HG03108 (cell line): ENCODE results near the gene ULK2.
"Not testable (repeated sequence)": the region's sequence is repeated elsewhere in the genome, so short reads cannot be mapped to it uniquely, and the experiment has no call there.

Experiments used
- ATAC-seq: cut with Tn5 transposase; IDR thresholded peaks from one replicate; pipeline ENCODE4 v1.9.1; 2021; ENCODE audit warnings: moderate library complexity; ENCODE audit not compliant: unreplicated experiment

Gene ULK2

DNA sequence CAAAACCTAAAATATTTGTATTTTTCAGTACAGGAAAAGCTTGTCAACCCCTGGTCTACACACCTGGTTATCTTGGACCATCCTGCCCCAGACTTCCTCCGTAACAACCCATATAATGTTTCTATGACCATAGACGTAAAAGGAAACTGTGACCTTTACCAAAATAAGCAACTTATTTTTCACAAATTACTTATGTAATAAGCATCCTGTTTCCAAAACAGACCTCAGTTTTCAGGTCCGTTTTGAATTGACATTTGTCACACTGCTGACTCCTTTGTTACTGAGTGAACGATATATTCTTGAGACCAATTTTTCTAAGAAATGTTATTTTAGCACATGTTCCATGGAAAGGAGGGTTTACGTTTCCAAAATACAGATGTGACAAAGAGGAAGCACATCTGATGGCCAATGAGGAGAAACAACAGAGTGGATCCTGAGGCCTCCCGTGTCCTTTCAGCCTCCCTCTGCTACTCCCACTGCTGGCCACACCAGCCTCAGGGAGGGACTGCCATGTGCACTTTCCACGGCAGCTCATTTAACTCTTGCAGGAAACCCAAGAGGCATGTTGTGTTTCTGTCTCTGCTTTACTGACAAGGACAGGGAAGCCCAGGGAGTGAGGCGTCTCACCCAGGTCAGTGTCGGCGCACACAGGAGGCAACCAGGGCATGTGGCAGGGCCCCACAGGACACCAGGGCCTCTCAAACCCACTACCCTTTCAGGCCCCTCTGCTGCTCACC is 99.5 kb downstream of the ULK2 start:
- ATAC-seq = no peak

DNA sequence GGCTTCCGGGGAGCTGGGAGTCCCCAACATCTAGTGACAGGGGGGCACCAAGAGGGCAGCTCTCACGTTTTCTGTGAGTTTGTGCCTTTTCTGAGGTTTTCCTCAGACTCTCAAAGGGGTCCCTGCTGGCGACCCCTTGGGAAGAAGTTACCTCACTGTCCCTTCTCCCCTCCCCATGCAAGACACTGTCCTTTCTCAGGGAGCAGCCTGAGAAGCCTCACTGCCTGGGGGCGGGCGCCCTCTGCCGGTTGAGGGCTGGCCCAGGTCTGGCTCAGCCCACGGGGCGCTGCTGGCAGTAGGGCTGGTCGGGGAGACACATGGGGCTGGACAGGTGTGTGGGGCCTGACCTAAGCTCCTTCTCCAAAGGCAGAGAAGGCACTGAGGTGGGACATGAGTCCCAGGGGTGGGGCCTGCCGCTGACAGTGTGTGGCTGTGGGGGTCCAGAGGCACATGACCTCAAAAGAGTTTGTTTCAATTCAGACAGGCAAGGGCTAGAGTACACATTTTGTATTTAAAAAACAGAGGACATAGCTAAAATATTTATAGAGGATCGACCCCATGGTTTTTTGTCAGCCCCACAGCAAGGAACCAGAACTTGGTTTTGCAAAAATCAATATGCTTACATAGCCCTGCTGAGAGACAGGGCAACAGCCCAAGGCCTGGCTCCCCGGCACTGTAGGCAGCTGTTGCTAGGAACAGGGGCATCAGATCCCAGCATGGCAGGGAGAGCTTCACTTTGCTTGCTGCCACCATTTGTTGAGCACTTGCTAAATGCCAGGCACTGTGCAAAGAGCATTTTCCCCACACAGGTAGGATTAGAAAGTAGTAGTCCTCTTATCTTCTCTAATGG is 101.1 kb downstream of the ULK2 start:
- peak; percentile 57 for ATAC-seq

DNA sequence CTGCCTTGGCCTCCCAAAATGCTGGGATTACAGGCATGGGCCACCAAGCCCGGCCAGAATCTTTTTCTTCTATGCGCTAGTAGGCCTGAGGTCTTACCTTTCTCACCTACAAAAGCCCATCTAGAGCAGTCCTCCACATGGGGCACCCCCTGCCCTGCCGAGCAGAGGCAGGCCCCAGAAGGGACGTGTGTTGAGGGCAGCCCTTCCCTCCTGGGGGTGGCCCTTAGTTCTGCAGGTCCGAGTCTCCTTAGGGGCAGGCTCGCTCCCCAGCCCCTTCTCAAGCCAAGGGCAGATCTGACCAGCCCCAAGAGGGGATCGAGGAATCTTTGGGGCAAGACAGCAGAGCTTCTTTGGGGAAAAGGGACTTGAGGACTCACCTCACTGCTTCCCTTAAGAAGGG is 101.7 kb downstream of the ULK2 start:
- no peak for ATAC-seq

DNA sequence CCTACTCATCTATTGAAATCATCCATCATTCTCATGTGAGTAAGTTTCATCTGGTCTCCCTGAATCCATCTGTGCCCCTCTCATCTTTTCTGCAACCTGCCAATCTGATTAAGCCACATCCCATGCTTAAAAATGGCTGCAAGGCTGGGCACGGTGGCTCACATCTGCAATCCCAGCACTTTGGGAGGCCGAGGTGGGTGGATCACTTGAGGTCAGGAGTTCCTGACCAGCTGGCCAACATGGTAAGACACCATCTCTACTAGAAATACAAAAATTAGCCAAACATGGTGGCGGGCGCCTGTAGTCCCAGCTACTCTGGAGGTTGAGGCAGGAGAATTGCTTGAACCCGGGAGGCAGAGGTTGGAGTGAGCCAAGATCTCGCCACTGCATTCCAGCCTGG is 103.7 kb downstream of the ULK2 start:
- ATAC-seq = not testable (repeated sequence)

DNA sequence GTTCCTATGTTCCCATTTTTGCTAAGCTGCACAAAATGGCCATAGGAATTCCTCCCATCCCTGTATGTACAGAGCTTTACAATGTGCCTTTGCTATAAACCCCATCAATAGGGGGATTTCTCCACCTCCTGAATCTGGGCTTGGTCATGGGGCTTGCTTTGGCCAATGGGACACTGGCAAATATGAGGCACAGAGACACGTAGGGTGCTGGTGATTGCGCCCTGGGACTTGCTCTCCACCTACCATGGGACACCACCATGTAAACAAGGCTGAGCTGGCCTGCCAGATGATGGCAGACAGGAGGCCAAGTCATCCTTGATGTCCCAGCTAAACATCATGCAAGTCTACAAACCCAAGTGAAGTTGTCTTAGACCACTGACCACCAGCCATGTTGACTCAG is 104.3 kb downstream of the ULK2 start:
- ATAC-seq = no peak

DNA sequence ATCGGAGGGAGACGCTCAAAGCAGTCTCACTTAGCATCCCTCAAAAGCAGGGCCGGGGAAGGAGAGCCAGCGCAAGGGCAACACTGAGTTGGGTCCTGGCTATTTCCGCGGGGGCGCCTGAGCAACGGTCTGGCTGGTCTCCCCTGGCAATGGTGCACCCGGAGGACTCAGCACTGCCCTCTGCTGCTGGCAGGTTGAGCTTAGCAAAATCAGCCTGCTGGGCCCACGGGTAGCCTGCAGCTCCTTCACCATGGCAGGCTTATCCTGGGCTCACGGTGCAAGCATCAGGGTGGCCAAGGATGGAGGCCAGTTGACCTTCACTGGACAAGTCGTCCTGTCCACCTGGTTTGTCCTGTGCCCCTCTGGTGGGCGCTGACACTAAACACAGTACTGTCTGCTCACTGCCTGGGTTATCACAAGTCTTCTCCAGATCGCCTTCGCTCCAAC is 105.2 kb downstream of the ULK2 start:
- ATAC-seq = no peak

DNA sequence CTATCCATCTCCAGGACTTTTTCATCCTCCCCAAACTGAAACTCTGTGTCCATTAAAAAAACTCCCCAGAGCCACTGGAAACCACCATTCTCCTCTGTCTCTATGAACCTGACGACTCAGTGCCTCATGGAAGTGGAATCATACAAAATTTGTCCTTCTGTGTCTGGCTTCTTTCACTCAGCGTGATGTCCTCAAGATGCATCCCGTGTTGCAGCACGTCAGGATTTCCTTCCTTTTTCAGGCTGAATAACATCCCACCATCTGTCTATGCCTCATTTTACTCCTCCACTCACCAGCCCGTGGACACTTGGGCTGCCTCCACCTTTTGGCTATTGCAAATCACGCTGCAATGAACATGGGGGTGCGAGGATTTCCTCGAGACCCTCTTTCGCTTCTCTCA is 107.0 kb downstream of the ULK2 start:
- ATAC-seq = no peak

DNA sequence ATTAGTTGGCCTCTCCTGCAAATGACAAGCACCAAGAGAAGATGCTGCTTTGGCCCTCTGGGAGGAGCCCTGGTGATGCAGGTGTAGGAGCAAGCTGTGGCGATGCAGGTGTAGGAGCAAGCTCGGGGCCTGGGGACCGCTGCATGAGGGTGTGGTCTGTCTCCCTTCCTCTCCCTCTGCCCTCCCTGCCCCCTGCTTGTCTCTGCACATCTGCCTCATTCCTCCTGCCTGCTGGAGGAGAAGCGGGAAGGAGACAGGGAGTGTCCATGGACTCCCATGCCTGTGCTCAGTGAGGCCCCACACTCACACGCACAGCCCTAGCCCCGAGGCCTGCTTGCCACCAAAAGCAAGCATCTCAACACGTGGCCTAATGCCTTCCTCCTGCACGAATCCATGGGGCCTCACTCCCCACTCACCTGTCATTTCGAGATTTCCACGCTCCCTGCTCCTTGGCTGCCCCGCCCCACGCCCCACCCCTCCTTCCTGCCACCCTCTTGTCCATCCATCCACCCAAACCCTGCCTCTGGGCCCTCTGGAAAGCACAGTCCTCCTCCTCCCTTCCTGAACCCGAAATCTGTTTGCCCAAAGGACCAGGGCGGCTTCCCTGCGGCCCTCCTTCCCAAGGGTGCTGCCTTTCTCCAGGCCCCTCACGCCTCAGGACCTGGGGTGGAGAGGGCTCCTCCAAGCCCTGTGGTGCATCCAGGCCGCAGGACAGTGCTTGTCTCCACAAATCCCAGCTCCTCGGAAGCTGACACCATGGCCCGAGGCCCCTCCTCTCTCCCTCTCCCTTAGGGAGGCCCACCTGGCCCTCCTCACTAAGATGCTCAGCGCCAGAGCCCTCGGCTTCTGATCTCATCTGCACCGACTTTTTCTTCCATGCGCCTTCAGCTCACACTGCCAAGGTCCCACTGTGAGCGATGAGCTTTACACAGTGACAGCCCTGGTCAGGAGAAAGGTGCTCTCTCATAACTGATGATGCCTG is 107.9 kb downstream of the ULK2 start:
- ATAC-seq = no peak

DNA sequence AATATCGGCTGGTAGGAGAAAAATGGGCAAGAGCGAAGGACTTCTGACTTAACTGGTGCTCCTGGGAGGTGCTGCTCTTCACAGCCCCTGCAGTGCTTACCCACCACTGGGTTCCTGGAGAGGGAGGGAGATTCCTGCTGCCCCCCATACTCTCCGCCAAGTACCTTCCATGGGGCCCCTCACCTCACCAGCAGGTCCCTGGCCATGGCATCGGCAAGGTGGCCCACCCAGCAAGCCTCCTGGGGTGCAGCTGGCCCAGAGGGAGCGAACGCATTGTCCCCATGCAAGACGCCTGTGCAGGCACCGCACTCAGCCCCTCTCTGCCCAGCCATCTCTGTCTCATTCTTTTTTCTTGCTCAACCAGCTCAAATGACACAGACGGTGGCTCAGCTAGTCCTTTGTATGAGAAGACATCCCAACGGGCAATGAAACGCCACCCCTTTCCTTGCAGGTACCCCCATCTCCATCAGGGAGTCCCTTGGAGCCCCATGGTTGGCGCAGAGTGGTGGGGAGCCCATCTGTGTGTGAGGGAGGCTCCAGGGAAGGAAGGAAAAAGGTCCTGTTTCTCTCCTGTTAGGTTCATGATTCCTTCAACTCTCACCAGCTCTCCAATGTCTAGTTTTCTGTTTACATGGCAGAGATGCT is 110.1 kb downstream of the ULK2 start:
- ATAC-seq = no peak

DNA sequence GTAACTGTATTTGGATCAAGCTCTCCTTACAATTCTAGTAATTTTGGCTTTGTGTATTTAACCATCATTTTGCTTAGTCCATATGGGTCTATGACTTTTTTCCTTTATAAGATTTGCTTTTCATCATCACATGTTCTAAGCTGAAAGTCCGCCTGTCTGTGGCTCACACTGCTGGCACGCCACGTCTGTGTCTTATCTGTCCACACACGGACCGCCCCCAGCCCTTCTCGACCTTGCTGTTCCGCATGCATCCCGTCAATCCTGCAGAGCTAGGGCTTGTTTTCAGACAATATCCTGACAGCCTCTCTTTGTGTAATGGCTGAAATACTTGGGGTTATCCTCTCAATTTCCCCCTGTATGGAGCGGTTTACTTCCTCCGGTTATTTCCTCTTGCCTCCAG is 111.2 kb downstream of the ULK2 start:
- ATAC-seq = no peak

DNA sequence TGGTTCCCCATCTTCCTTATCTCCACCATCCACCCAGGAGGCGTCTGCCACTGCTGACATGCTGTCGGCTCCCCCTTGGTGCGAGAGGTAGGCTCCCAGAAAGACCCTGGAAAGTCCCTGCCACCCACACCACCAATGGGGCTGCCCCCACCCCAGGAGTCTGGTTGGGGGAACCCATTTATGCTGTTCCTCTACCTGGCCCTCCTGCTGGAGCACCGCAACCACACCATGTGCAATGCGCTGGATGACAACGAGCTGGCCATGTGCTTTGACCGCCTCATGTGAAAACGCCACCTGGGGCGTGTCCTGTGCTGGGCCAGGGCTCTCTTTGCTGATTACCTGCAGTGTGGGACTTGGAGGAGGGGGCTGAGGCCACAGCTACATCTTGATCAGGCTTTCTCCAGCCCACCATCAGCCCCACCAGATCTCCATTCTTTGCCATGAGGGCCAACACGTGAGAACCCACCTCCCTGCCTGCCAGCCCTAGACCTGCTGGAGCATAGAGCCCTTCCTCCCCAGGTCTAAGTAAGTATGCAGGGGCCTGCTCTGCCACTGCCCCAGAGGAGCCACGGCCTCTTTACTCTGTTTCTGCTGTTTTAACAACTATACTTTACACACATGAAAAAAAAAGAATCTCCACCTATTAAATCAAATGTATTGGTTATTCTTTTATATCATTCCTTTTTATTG is 111.8 kb downstream of the ULK2 start:
- peak; percentile 39 for ATAC-seq

DNA sequence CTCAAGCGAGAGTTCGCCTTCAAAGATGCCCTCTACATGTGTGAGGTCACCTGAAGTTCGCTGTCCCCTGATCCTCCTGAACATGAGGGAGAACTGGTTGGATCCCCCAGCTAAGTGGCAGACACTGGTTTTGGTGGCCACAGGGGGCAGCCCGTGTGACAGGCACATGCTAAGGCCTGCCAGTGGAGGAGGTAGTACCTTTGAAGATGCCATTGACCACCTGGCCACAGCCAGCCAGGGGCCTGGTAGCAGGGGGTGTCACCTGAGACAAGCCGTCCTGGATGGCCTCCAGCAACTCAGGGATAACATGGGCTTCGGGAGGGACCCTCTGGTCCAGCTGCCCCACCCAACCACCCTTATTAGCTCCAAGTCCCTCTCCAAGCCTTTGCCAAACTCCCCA is 112.3 kb downstream of the ULK2 start:
- ATAC-seq = no peak

DNA sequence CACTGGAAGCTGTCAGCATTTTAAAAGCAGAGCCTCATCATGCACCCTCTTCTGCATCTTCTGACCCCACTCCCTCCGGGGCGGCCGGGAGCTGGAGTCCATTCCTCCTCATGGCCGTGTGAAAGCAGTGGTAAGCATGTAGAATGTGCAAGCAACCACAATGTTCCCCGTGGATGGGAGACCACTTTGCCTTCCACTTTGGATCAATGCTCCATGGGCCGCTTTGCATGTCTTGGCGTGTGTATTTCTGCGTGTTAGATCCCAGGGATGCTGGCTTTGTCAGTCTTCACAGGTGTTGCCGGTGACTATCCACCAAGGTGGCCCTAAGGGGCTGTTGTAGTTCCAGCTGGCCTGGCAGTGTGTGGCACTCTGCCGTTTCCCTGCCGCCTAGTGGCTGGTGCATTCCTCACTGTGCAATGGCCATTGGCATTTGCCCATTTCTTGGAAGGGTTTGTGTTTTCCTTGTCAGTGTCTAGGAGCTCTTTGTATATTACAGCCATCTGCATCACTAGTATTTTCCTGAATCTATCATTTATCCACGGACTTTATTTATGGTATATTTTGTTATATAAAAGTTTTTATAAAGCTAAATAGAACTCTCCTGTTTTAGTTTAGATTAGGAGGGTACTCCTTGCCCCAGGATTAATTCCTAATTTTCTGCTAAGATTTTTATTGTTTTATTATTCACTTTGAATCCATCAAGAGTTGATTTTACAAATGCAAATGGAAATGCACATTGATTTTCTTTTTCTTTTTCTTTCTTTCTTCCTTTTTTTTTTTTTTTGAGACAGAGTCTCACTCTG is 113.9 kb downstream of the ULK2 start:
- no peak for ATAC-seq

DNA sequence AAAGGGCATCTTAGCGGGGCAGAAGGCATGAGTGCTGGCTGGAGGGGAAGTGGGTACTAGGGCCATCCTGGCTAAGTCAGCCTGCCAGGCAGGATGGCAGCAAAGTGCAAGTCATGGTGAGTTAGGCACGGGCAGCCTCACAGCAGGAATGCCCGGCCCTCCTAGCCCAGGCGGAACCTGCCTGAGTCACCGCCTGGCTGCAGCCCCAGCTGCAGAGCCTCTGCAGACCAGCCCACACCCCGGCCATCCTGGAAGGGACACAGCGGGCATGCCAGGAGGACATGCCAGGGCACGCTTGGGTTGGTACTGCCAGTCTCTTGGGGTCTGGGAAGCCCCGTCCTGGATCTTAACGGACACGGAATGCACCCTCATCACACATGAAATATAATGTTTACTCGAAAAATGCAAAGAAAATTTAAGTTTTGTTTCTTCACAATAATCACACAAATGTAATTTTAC is 114.7 kb downstream of the ULK2 start:
- ATAC-seq = no peak

DNA sequence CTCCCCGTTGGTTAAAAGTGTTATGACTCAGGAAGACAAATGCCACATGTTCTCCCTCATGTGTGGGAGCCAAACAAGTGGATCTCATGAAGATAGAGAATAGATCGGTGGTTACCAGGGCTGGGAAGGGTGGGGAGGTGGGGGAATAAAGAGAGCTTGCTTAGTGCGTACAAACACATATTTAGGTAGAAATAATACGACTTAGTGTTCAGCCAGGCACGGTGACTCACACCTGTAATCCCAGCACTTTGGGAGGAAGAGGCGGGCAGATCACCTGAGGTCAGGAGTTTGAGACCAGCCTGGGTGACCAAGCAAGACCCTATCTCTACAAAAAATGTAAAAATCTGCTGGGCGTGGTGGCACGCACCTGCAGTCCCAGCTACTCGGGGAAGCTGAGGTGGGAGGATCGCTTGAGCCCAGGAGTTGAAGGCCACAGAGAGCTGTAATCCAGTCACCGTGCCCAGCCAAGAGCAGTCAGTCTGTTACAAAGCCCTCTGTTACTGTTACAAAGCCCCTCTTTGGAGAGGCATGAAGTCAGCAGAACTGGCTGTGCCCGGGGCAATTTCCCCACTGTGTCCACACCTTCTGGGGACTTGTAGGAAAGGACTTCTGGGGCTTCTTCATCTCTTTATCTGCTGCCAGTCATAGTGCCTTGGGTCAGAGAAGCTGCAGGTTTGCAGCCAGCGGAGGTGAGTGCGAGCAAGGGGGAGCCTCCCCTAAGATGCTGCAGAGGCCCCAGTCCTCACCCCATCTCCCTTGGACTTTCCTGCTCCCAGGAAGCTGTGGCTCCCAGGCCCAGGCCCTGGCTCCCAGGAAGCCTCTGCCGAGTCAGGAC is 115.3 kb downstream of the ULK2 start:
- ATAC-seq = no peak

DNA sequence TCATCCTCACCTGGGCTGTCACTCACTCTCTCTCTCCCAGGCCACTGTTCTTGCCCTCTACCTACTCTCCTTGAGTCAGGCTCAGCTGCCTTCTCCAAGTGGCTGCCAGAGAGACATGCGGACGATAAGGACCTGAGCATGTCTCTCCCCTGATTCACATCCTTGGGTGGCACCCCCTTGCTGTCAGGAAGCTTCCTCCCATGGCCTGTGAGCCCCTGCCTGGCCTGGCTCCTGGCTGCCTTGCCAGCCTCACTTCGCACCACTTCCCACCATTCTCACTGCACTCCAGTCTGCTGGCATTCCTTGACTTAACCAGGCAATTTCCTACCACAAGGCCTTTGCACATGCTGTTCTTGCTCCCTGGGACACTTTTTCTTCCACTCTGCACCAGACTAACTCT is 116.9 kb downstream of the ULK2 start:
- no peak for ATAC-seq

DNA sequence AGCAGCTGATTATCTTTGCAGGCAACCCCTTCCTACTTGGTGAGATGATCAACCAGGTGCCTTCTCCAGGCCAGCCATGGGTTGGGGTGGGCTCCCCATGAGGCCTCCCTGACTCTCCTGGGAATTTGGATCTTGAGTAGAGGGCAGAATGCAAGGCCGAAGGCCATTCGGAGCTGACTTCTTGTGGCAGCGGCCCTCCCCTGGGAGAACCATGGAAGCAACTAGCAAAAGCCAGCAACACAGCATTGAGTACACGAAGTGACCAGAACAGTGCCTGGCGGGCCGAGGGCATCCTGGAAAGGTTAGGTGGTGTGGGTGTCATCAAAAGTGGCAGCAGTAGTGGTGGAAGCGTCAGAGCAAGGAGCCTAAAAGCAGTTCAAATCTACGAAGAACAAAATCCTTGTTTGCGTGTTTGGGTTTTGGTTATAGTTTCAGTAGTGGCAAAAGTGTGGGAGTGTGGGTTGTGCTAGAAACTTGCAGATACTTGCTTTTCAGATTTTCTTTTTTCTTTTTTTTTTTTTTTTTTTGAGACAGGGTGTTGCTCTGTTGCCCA is 117.6 kb downstream of the ULK2 start:
- no peak for ATAC-seq

DNA sequence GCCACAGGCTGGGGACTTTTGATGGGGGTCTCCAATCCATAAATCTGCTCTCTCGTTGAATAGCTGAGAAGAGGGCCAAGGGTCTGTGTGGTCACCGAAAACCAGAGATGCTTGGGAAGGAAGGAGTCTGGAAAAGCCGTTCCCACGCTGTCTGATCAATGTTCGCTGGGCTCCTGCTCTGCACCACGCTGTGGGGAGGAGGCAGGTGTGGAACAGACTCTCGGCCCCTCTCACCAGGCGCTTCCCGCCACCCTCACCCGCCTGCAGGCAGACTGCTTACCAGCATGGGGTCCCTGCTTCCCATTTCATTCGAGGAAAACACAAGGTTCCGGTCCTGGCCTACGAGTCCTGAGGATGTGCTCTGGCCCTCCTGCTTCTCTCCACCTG is 118.9 kb downstream of the ULK2 start:
- ATAC-seq = no peak
